G401 (cell line): ENCODE data around the gene TICRR. TPM values are rescaled to one million over a fixed set of nuclear protein-coding genes. Genes with fewer than 3 reads are reported as not detected.
"Not testable (repeated sequence)": the region's sequence is repeated elsewhere in the genome, so short reads cannot be mapped to it uniquely, and the experiment has no call there.

ENCODE experiments used
- DNase-seq: peaks from one replicate; pipeline ENCODE4 v3.0.0-alpha.2; 2015; ENCODE audit warnings: low spot score
- in situ Hi-C: cut with HindIII; loops from 2 replicates; pipeline ENCODE4 v1.10.0; 2016; ENCODE audit warnings: low sequenced_read_pairs, mixed read lengths
- total RNA-seq: library from RNA; depleted of rRNA; stranded (reverse); fragments of >200 nt; shearing (Covaris generic); gene quantifications from 2 replicates; pipeline ENCODE4 v1.2.3, GENCODE V29; 2014; rRNA removed

TICRR gene, protein sequence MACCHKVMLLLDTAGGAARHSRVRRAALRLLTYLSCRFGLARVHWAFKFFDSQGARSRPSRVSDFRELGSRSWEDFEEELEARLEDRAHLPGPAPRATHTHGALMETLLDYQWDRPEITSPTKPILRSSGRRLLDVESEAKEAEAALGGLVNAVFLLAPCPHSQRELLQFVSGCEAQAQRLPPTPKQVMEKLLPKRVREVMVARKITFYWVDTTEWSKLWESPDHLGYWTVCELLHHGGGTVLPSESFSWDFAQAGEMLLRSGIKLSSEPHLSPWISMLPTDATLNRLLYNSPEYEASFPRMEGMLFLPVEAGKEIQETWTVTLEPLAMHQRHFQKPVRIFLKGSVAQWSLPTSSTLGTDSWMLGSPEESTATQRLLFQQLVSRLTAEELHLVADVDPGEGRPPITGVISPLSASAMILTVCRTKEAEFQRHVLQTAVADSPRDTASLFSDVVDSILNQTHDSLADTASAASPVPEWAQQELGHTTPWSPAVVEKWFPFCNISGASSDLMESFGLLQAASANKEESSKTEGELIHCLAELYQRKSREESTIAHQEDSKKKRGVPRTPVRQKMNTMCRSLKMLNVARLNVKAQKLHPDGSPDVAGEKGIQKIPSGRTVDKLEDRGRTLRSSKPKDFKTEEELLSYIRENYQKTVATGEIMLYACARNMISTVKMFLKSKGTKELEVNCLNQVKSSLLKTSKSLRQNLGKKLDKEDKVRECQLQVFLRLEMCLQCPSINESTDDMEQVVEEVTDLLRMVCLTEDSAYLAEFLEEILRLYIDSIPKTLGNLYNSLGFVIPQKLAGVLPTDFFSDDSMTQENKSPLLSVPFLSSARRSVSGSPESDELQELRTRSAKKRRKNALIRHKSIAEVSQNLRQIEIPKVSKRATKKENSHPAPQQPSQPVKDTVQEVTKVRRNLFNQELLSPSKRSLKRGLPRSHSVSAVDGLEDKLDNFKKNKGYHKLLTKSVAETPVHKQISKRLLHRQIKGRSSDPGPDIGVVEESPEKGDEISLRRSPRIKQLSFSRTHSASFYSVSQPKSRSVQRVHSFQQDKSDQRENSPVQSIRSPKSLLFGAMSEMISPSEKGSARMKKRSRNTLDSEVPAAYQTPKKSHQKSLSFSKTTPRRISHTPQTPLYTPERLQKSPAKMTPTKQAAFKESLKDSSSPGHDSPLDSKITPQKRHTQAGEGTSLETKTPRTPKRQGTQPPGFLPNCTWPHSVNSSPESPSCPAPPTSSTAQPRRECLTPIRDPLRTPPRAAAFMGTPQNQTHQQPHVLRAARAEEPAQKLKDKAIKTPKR (N-terminal part only)
- total RNA-seq = 3.4 and 7.3 TPM in 2 replicates

DNA sequence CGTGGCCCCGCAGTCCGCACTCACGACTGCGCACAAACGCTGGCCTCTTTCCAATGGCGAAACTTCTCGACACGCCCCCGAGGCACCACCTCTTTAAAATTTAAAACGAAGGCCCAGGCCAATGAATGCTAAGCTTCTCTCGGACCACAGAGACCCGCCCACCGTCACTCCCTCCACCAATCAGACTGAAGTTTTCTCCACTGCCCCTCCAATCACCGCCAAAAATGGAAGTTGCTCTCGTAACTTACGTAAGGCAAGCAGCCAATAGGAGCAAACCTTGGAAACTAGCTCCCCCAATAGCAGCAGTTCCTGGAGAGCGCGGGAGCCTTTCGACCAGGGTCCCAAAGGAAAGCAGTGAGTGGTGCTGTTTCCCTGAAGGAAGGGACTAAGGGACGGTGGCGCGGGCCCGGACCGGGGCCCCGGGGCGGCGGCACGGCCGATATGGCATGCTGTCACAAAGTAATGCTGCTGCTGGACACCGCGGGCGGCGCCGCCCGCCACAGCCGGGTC, at the start of gene TICRR:
Gene TICRR, plus strand, starts transcription at position 324 of the 510 bp plus-strand sequence. Its CDS starts 118 bp downstream, at position 442.
- in situ Hi-C loops = no loop called here
- peak; percentile 94 for DNase-seq

DNA sequence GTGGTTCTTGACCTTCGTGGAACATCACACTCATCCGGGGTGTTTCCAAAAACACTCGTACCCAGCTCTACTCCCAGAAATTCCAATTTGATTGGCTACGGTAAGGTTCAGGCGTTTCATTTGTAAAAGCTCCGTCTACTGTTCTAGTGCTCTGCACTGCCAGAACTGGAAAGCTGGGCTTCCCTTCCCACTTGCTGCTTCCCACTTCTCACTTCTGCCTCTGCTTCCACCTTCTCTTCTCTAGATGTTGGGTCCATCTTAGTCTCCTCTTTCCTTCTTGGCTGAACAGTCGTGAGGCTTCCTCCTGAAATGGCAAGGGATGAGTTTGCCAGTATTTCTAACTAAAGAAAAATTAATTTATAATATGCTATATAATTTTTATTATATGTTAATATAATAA, 49.1 kb upstream of the TICRR start:
- in situ Hi-C loops = no loop called here
- DNase-seq = no peak

DNA sequence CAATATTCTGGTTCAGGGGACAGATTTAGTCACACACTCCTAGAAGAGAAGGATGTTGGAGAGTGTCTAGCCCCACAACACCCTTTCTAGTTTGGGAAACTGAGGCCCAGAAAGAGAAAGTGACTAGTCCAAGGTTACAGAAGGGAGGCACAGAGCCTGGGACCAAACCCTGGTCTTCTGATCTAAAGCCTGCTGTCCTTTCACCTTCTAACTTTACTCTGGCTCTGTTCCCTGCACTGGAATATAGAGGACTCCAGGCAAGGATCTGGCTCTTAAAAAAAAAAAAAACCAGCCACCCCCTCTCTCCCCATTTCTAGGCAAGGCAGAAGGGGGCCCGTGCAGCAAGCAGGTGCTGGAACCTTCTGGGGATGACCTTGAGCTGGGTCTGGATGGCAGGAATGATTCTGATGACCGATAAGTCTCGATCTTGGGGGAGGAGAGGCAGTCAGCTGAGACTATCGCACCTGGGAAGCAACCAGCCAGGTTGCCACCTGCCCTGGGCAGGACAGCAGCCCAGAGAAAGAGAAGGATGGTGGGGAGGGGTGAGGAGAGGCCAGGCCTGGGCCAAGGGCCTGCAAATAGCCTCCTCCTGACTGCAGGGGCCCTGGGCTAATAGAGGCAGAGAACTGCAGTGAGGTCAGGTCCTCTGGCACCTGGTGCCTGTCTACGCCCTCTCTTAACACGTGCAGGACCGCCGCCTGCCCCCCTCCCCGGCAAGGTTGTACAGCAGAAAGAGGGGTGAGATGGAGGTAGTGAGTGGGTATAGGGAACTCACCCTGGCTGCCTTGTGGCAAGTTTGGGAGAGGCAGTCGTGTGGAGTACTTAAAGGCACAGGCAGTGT, 48.4 kb upstream of the TICRR start:
- in situ Hi-C loops = no loop called here
- DNase-seq = no peak

DNA sequence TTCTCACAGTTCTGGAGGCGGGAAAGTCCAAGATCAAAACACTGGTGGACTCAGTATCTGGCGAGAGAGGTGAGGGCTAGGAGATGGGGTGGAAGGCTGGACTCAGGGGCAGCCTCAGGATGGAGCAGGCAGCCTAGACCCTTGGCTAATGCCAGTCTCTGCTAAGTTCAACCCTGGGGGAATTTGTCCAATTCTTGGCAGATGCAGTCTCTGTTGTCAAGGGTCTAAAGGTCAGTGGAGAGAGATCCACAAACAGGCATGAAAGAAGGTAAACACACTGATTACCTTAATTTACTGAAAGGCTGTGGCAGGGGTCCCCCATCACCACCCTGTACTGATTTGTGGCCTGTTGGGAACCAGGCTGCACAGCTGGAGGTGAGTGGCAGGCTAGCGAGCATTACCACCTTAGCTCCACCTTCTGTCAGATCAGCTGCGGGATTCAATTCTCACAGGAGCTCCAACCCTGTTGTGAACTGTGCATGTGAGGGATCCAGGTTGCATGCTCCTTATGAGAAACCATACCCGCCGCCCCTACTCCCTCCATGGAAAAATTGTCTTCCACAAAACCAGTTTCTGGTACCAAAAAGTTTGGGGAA, 46.4 kb upstream of the TICRR start:
- in situ Hi-C loops = no loop called here
- no peak for DNase-seq

DNA sequence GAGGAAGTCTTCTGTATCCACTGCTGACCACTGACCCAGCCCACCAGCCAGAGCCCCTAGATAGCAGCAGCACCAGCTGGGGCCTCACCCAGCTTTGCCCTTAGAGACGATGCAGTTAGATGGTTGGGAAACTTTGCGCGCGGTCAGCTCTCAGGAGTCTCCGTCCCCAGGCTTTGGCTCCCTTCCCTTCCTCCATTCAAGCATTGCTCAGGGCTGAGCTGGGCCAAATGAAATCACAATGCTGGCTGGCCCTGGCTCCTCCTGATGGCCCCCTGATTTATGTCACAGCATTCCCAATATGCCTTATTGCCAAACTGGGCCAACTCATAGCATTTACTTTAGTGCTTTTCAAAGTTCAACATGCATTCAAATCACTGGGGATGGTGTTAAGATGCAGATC, 44.3 kb upstream of the TICRR start:
- in situ Hi-C loops = no loop called here
- no peak for DNase-seq

DNA sequence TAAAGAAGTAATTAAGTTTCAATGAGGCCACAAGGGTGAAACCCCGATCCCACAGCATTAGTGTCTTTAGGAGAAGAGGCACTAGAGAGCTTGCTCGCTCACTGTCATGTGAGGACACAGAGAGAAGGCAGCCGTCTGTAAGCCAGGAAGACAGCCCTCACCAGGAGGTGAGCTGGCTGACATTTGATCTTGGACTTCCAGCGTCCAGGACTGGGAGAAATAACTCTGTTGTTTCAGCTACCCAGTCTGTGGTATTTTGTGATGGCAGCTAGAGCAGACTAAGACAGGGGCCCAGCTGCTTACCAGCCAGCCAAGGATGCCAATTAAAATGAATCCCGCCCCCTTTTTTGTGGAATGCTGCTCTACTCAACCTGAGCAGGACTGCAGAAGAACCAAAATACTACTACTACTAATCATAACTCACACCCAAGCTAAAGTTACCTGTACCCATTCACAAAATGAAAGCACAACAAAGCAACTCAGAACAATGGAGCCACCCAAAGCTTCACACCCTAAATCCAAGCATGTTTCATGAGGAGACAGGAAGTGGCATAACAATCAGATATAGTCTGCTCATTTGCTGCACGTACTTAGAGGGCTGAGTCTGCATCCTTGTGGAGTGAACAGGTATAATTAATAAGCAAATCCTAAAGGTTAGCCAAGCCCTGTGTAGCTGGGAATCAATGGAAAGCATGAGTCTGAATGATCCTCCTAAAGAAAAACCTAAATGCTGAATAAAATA, 43.3 kb upstream of the TICRR start:
- no peak for DNase-seq
- in situ Hi-C loops = no loop called here

DNA sequence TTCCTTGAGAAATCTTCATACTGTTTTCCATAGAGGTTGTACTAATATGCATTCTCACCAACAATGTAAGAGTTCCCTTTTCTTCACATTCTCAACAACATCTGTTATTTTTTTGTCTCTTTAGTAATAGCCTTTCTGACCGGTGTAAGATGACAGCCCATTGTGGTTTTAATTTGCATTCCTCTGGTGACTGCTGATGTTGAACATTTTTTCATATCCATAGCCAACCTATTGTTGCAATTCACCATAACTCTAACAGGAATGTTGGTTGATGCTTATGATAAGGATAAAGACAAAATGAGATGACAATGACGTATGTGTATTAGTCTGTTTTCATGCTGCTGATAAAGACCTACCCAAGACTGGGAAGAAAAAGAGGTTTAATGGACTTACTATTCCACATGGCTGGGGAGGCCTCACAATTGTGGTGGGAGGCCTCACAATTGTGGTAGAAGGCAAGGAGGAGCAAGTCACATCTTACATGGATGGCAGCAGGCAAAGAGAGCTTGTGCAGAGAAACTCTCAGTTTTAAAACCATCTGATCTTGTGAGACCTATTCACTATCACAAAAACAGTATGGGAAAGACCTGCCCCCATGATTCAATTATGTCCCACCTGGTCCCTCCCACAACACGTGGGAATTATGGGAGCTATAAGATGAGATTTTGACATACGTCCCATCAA, 41.3 kb upstream of the TICRR start:
- in situ Hi-C loops = no loop called here
- DNase-seq = no peak

DNA sequence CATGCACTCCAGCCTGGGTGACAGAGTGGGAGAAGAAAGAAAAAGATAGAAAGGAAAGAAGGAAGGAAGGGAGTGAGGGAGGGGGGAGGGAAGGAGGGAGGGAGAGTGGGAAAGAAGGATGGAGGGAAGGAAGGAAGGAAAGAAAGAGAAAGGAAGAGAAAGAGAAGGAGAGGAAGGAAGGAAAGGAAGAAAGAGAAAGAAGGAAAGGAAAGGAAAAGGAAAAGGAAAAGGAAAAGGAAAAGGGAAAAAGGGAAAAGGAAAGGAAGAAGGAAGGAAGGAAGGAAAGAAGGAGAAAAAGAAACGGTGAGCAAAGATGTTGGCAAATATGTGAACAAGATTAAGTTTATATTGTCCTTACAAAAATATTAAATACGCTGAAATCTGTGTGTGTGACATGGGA, 36.2 kb upstream of the TICRR start:
- DNase-seq = no peak
- in situ Hi-C loops = no loop called here

DNA sequence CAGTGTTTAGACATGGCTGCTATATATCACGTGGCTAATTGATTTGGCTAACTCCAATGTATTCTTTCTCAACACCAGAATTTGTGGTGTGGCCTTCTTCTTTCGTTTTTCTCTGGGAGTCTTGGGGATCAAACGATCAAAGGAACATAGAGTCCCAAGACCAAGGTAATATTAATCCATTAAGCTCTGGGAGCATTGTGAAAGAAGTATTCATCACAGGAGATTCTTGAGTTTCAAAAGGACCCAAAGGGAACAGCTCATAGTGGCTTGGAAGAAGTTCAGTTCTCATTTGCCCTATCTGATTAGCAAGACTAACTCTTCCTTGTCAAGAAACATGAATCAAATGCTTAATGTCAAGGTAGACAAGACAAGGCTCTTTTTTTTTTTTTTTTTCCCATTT, 32.9 kb upstream of the TICRR start:
- in situ Hi-C loops = no loop called here
- no peak for DNase-seq

DNA sequence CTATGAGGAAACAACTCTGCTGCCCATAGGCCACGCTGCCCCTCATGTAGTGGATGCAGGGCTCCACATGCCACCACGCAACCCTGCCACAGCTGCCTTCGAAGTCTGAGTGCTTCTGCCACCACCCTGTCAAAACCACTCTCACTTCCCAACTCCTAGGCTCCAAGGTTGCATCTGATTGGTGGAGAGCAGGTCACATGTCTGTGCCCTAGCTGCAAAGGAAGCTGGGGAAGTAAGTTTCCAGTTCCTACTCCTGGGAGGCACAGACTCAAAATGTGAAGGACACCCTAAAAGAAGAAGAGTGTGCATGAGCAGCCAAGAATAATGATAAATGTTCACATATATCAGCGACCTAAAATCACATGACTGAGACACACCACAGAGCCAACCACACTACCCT, 31.9 kb upstream of the TICRR start:
- no peak for DNase-seq
- in situ Hi-C loops = no loop called here

DNA sequence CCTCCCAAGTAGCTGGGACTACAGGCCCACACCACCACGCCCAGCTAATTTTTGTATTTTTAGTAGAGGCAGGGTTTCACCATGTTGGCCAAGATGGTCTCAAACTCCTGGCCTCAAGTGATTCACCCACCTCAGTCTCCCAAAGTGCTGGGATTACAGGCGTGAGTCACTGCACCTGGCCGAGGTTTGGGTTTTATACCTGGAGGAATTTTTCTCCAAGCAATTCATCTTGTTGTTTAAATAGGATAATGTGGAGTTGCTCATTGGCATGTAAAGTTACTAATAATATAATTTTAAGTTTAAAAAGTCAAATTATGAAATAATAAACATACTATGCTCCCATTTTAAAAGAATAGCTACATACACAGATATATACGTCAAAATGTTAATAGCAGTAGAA, 26.1 kb upstream of the TICRR start:
- DNase-seq, in situ Hi-C loops: not testable (repeated sequence)

DNA sequence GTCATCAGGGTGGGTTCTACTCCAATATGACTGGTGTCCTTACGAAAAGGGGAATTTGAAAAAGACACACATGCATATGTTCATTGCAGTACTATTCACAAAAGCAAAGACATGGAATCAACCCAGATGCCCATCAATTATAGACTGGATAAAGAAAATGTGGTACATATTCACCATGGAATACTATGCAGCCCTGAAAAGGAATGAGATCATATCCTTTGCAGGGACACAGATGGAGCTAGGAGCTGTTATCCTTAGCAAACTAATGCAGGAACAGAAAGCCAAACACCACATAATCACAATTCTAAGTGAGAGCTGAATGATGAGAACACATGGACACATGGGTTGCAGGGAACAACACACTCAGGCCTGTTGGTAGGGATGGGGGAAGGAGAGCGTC, 24.8 kb upstream of the TICRR start:
- in situ Hi-C loops = no loop called here

DNA sequence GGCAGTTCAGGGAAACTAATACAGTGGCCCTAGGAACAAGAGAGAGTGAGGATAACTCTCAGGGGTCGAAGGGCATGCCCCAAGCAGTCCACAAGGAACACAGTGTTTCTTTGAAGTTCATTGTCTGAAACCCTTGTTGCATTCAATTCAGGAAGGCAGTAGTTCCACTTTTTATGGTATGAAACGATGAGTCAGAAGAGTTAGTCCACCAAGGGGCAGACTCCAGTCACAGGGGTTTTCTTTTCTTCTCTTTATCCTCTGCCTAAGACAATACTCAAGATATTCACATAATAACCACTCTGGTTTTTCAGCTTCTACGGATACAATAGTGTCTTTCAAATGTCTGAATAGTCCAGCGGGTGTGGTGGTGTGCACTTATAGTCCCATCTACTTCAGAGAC, 23.7 kb upstream of the TICRR start:
- DNase-seq = no peak

More for the DNA sequence above, 24.8 kb upstream of the TICRR start:
- DNase-seq = no peak

DNA sequence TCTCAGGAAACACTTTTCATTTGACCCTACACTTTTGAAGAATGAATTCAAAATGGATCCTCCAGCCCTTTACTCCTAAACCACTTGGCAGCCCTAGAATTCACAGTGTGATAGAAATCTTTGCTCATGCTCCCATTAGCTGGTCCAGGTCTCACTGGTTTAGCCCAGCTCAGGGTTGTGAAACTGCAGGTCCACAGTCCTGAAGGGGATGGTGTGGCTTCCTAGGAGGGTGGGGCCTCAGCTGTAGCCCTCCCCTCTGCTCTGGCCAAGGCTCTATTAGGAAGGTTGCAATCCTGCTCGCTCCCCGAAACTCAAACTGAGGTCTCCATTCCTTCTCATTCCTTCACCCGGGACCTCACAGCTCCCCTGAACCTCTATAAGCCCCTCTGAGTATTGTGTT, 21.6 kb upstream of the TICRR start:
- no peak for DNase-seq
- in situ Hi-C loops = no loop called here

More for the DNA sequence above, 23.7 kb upstream of the TICRR start:
- in situ Hi-C loops = no loop called here

DNA sequence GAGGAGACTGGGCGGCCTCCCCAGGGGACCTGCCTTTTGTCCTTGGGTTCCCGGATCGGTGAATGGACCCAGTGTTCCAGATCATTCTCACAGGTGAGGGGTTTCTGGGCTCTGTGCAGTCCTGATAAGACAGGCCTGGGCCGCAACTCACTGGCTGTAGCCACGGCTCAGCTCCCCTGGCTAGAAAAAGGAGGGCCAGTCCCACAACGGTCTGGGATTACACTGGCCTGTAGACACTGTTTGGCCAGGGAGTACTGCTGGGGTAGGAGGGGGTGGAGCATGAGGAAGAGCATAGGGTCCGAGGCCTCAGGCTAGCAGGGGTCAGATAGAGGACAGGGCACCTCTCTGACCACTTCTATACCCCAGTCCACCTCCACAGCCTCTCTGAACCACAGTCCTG, 21.0 kb upstream of the TICRR start:
- in situ Hi-C loops = no loop called here
- DNase-seq = no peak

DNA sequence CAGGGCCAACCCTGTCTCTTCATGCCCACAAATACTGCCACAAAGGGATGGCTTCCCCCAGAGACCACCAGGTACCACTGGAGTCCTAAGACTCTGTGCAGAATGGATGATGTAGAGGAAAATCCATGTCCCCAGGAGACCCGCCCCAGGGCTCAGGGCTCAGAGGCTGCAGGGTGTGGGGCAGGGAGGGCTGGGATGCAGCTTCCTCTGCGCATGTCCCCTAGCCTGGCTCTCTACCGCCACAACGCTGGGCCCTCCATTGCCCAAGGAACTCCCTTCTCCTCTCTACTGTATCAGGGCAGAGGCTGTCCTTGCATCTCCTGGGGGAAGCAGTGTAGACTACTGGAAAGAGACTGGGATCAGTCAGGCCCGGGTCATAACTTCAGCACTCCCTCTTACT, 19.5 kb upstream of the TICRR start:
- in situ Hi-C loops = no loop called here
- no peak for DNase-seq
